Left ventricle myocardium inferior (tissue), 1 donor: ENCODE data around the gene OCA2. TPM values are rescaled to one million over a fixed set of nuclear protein-coding genes. Genes with fewer than 3 reads are reported as not detected.

Experiments
- DNase-seq: peaks from one replicate; pipeline ENCODE4 v3.0.0-alpha.2; 2020
- H3K27ac ChIP-seq: fragments of 200-600 bp; replicated peaks from 2 replicates; pipeline ENCODE4 v1.8.0; 2021
- H3K27me3 ChIP-seq: fragments of 200-600 bp; 2 replicates; pipeline ENCODE4 v1.8.0; 2021; ENCODE audit warnings: low read depth
- H3K36me3 ChIP-seq: fragments of 200-600 bp; 2 replicates; pipeline ENCODE4 v1.8.0; 2021
- H3K4me1 ChIP-seq: fragments of 200-600 bp; 2 replicates; pipeline ENCODE4 v1.8.0; 2021
- H3K4me3 ChIP-seq: fragments of 200-600 bp; 2 replicates; pipeline ENCODE4 v1.8.0; 2021; ENCODE audit warnings: mild to moderate bottlenecking, moderate library complexity
- H3K9me3 ChIP-seq: fragments of 200-600 bp; replicated peaks from 2 replicates; pipeline ENCODE4 v1.8.0; 2021
- CTCF ChIP-seq: fragments of 200-600 bp; IDR thresholded peaks from 2 replicates; pipeline ENCODE4 v1.8.0; 2021; ENCODE audit warnings: antibody characterized with exemption, mild to moderate bottlenecking, borderline replicate concordance
- intact Hi-C: fragments of 100-400 bp; cut with micrococcal nuclease; formaldehyde crosslinking; loops from one replicate; pipeline ENCODE4 v1.11.0; 2022
- total RNA-seq: library from RNA; stranded (reverse); fragmentation: NEBNext Ultra II Directional; extraction: Animal tissue kit (Norgen Biotek cat#: 25700); gene quantifications from one replicate; pipeline ENCODE4 v1.2.1, GENCODE V29; 2021
- donor health status: DM: no; HTN: yes; CAD: no; lungs with severe emphysema.

The OCA2 gene
- total RNA-seq, 1 donor from 2014 or later: not detected

DNA sequence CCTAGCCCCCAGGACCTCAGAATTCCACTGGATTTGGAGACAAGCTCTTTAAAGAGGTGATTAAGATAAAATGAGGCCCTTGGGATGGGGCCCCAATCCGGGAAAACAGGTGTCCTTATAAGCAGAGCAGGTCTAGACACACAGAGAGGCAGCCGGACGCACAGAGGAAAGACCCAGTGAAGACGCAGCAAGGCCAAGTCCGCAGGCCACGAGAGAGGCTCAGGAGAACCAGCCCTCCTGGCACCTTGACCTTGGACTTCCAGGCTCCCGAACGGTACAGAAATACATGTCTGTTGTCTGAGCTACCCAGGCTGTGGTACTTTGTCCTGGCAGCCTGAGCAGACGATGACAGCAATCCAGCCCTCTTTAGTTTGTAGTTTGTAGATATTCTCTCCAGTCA is 324.5 kb downstream of the OCA2 start:
- no peak overlapping the region for H3K27ac ChIP-seq
- no peaks in the 10 kb centered on the region for H3K36me3 ChIP-seq
- TF ChIP-seq CTCF: no peak
- DNase-seq: no peak
- intact Hi-C loops: no loop called here
- no peaks in the 10 kb centered on the region for H3K4me1 ChIP-seq
- peaks cover 14% of the 10 kb centered on the region for H3K9me3 ChIP-seq
- no peak overlapping the region for H3K4me3 ChIP-seq
- H3K27me3 ChIP-seq: no peaks in the 10 kb centered on the region

- H3K4me3 ChIP-seq: no peak overlapping the region
- intact Hi-C loops: no loop called here
Observed at GRCh38 chr15:27774191-27774590, 324.9 kb downstream of the OCA2 start.

GRCh38 chr15:27771892-27772291 is 327.2 kb downstream of the OCA2 start:
- no peak for DNase-seq
- no peak overlapping the region for H3K4me3 ChIP-seq
- H3K36me3 ChIP-seq: no peaks in the 10 kb centered on the region
- H3K27me3 ChIP-seq: no peaks in the 10 kb centered on the region
- intact Hi-C loops: no loop called here
- H3K27ac ChIP-seq: no peak overlapping the region
- H3K4me1 ChIP-seq: no peaks in the 10 kb centered on the region
- H3K9me3 ChIP-seq: peaks cover 16% of the 10 kb centered on the region
- TF ChIP-seq CTCF: no peak

More at GRCh38 chr15:27774191-27774590, 324.9 kb downstream of the OCA2 start:
- Histone ChIP-seq H3K36me3 (no peaks in the 10 kb centered on the region), H3K27me3 (no peaks in the 10 kb centered on the region), H3K27ac (no peak overlapping the region), H3K9me3 (peaks cover 9% of the 10 kb centered on the region), H3K4me1 (no peaks in the 10 kb centered on the region)
- DNase-seq: no peak
- no peak for TF ChIP-seq CTCF

GRCh38 chr15:27770769-27771554 is 328.2 kb downstream of the OCA2 start:
- H3K27ac ChIP-seq: no peak overlapping the region
- no peaks in the 10 kb centered on the region for H3K36me3 ChIP-seq
- H3K9me3 ChIP-seq: peaks cover 16% of the 10 kb centered on the region
- no peak for TF ChIP-seq CTCF
- DNase-seq: no peak
- no peak overlapping the region for H3K4me3 ChIP-seq
- intact Hi-C loops: no loop called here
- no peaks in the 10 kb centered on the region for H3K4me1 ChIP-seq
- H3K27me3 ChIP-seq: no peaks in the 10 kb centered on the region

- H3K4me1 ChIP-seq: no peaks in the 10 kb centered on the region
- DNase-seq: no peak
- H3K36me3 ChIP-seq: no peaks in the 10 kb centered on the region
- peaks cover 16% of the 10 kb centered on the region for H3K9me3 ChIP-seq
- H3K4me3 ChIP-seq: no peak overlapping the region
- no peak overlapping the region for H3K27ac ChIP-seq
- intact Hi-C loops: no loop called here
- no peaks in the 10 kb centered on the region for H3K27me3 ChIP-seq
- no peak for TF ChIP-seq CTCF
Observed at GRCh38 chr15:27770086-27770607, 329.0 kb downstream of the OCA2 start.
